Mesendoderm (in vitro differentiated cells): Measurements from ENCODE around the gene CCDC91.
"Not testable (repeated sequence)": the region's sequence is repeated elsewhere in the genome, so short reads cannot be mapped to it uniquely, and the experiment has no call there.

Experiments
- DNase-seq: peaks from one replicate; pipeline ENCODE4 v3.0.0; 2013
- H2AK5ac ChIP-seq: 2 replicates; pipeline ENCODE4 v1.6.1; 2013; ENCODE audit warnings: low read length, inconsistent platforms
- H2BK120ac ChIP-seq: 2 replicates; pipeline ENCODE4 v1.6.1; 2013; ENCODE audit warnings: low read depth, mild to moderate bottlenecking, low read length, moderate library complexity, mixed read lengths
- H2BK15ac ChIP-seq: replicated peaks from 2 replicates; pipeline ENCODE4 v1.6.1; 2013; ENCODE audit warnings: low read depth, mild to moderate bottlenecking, moderate library complexity
- H2BK5ac ChIP-seq: 2 replicates; pipeline ENCODE4 v1.6.1; 2013; ENCODE audit warnings: low read length, inconsistent platforms
- H3K18ac ChIP-seq: 2 replicates; pipeline ENCODE4 v1.6.1; 2013; ENCODE audit warnings: mild to moderate bottlenecking, low read length, mixed read lengths
- H3K23ac ChIP-seq: one replicate; pipeline ENCODE4 v1.6.1; 2013; ENCODE audit warnings: low read length
- H3K27ac ChIP-seq: 2 replicates; pipeline ENCODE4 v1.5.1; 2013; ENCODE audit warnings: low read depth, mild to moderate bottlenecking, inconsistent platforms, low read length, moderate library complexity
- H3K27me3 ChIP-seq: 2 replicates; pipeline ENCODE4 v1.6.1; 2013; ENCODE audit warnings: low read length, control low read depth, mild to moderate bottlenecking, inconsistent platforms; ENCODE audit not compliant: insufficient read depth, poor library complexity
- H3K36me3 ChIP-seq: 2 replicates; pipeline ENCODE4 v1.6.1; 2013; ENCODE audit warnings: low read length, inconsistent platforms; ENCODE audit not compliant: control insufficient read depth, insufficient read depth
- H3K4ac ChIP-seq: one replicate; pipeline ENCODE4 v1.6.1; 2013; ENCODE audit warnings: low read depth, mild to moderate bottlenecking, low read length, moderate library complexity
- H3K4me1 ChIP-seq: 2 replicates; pipeline ENCODE4 v1.6.1; 2013; ENCODE audit warnings: low read depth, low read length, inconsistent platforms; ENCODE audit not compliant: control insufficient read depth
- H3K4me2 ChIP-seq: 2 replicates; pipeline ENCODE4 v1.6.1; 2013; ENCODE audit warnings: low read length
- H3K4me3 ChIP-seq: 2 replicates; pipeline ENCODE4 v1.5.1; 2013; ENCODE audit warnings: mild to moderate bottlenecking, low read length
- H3K56ac ChIP-seq: one replicate; pipeline ENCODE4 v1.6.1; 2013; ENCODE audit warnings: low read length
- H3K79me1 ChIP-seq: 2 replicates; pipeline ENCODE4 v1.6.1; 2013; ENCODE audit warnings: low read length, inconsistent platforms
- H3K79me2 ChIP-seq: 2 replicates; pipeline ENCODE4 v1.6.1; 2013; ENCODE audit warnings: mild to moderate bottlenecking, low read length; ENCODE audit not compliant: control insufficient read depth, insufficient read depth
- H3K9ac ChIP-seq: 2 replicates; pipeline ENCODE4 v1.6.1; 2013; ENCODE audit warnings: low read length, inconsistent platforms
- H4K5ac ChIP-seq: one replicate; pipeline ENCODE4 v1.6.1; 2013; ENCODE audit warnings: low read length
- H4K8ac ChIP-seq: one replicate; pipeline ENCODE4 v1.6.1; 2013; ENCODE audit warnings: low read depth, mild to moderate bottlenecking, control low read depth, low read length, moderate library complexity
- WGBS: extraction: QIAGEN DNeasy Blood & Tissue Kit; methylation state at CpG from one replicate; pipeline ENCODE4 v1.1.7; 2013; ENCODE audit warnings: low lambda C conversion rate, missing lambda C conversion rate; ENCODE audit not compliant: insufficient coverage; ENCODE audit errors: extremely low coverage; 5-methylcytosine and 5-hydroxymethylcytosine counted together

Gene CCDC91

DNA sequence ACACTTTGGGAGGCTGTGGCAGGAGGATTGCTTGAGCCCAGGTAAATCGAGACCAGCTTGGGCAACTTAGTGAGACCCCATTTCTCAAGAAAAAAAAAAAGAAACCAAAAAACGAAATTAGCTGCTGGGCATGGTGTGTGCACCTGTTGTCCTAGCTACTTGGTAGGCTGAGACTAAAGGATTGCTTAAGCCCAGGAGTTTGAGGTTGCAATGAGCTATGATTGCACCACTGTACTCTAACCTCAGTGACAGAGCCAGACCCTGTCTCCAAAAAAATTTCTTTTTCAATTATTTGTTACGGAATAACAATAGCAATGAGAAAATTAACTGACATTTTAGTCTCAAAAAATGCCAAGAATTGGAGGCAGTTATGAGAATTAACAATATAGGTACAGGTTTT is 128.0 kb downstream of the CCDC91 start:
- H3K27ac ChIP-seq, result no peak overlapping the region
- no peaks in the 10 kb centered on the region for H3K27me3 ChIP-seq
- H3K56ac ChIP-seq, result no peak overlapping the region

GRCh38 chr12:28320353-28320752 is 130.1 kb downstream of the CCDC91 start:
- Histone ChIP-seq H4K8ac (no peak overlapping the region), H3K27me3 (no peaks in the 10 kb centered on the region), H3K18ac (no peak overlapping the region), H4K5ac (no peak overlapping the region), H3K36me3 (no peaks in the 10 kb centered on the region), H3K23ac (no peak overlapping the region), H2BK120ac (no peak overlapping the region), H3K27ac (no peak overlapping the region), H2AK5ac (no peak overlapping the region), H3K4me1 (no peaks in the 10 kb centered on the region), H2BK5ac (no peak overlapping the region), H3K79me1 (no peaks in the 10 kb centered on the region), H3K9ac (no peak overlapping the region), H3K79me2 (no peaks in the 10 kb centered on the region), H3K4ac (no peak overlapping the region), H3K56ac (no peak overlapping the region), H3K4me3 (no peak overlapping the region), H3K4me2 (no peak overlapping the region), H2BK15ac (no peak overlapping the region)
- WGBS, result no CpG with 5 or more reads among the region's 1 CpG
- DNase-seq, result no peak

More for the DNA sequence above, 128.0 kb downstream of the CCDC91 start:
- Histone ChIP-seq H4K8ac (no peak overlapping the region), H3K4me2 (no peak overlapping the region), H3K4me3 (no peak overlapping the region), H3K79me2 (no peaks in the 10 kb centered on the region), H2BK5ac (no peak overlapping the region), H3K4me1 (no peaks in the 10 kb centered on the region), H2BK15ac (no peak overlapping the region), H3K23ac (no peak overlapping the region), H3K79me1 (no peaks in the 10 kb centered on the region), H2AK5ac (no peak overlapping the region), H3K18ac (no peak overlapping the region), H3K9ac (no peak overlapping the region), H3K4ac (no peak overlapping the region), H3K36me3 (no peaks in the 10 kb centered on the region), H4K5ac (no peak overlapping the region), H2BK120ac (no peak overlapping the region)
- DNase-seq, result no peak
- no CpG with 5 or more reads among the region's 3 CpGs for WGBS

- no peaks in the 10 kb centered on the region for H3K79me1 ChIP-seq
- H3K9ac ChIP-seq, result no peak overlapping the region
- H3K4me1 ChIP-seq, result no peaks in the 10 kb centered on the region
- no peaks in the 10 kb centered on the region for H3K79me2 ChIP-seq
- no peak overlapping the region for H3K27ac ChIP-seq
- H3K4me2 ChIP-seq, result no peak overlapping the region
- no peak overlapping the region for H4K8ac ChIP-seq
- H3K56ac ChIP-seq, result no peak overlapping the region
- H3K36me3 ChIP-seq, result no peaks in the 10 kb centered on the region
- H2BK120ac ChIP-seq, result no peak overlapping the region
- no peak for DNase-seq
- H2BK5ac ChIP-seq, result no peak overlapping the region
- H3K4ac ChIP-seq, result no peak overlapping the region
- H3K4me3 ChIP-seq, result no peak overlapping the region
- no peak overlapping the region for H3K18ac ChIP-seq
- no peak overlapping the region for H2BK15ac ChIP-seq
- H2AK5ac ChIP-seq, result no peak overlapping the region
- no peak overlapping the region for H4K5ac ChIP-seq
- no CpG with 5 or more reads among the region's 4 CpGs for WGBS
- H3K23ac ChIP-seq, result no peak overlapping the region
- no peaks in the 10 kb centered on the region for H3K27me3 ChIP-seq
Measured at GRCh38 chr12:28327722-28328121, 137.5 kb downstream of the CCDC91 start.

DNA sequence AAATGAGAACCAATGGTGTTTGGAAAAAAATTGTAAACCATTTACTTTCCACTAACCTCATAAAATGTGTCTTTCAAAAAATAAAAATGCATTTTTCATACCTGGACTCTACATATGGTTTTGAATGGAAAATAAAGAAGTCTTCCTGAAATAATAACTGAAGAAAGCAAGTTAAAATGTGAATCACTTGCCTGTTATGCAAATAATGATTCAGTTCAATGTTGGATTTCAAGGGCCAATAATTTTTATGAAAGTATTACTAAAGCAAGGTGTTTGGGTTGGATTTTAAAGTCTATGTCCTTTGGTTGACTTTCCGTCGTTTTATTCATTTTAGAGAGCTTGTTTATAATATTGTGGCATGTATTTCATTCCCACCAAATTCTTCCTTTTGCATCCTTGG is 138.7 kb downstream of the CCDC91 start:
- Histone ChIP-seq H3K23ac (no peak overlapping the region), H3K56ac (no peak overlapping the region), H3K79me1 (no peaks in the 10 kb centered on the region), H3K4me3 (no peak overlapping the region), H2BK15ac (no peak overlapping the region), H3K18ac (no peak overlapping the region), H3K36me3 (no peaks in the 10 kb centered on the region), H3K27me3 (no peaks in the 10 kb centered on the region), H3K4me2 (no peak overlapping the region), H4K8ac (no peak overlapping the region), H3K9ac (no peak overlapping the region), H4K5ac (no peak overlapping the region), H2BK5ac (no peak overlapping the region), H3K4ac (no peak overlapping the region), H2AK5ac (no peak overlapping the region), H3K4me1 (no peaks in the 10 kb centered on the region), H3K79me2 (no peaks in the 10 kb centered on the region), H3K27ac (no peak overlapping the region), H2BK120ac (no peak overlapping the region)
- no CpG with 5 or more reads among the region's 2 CpGs for WGBS
- no peak for DNase-seq

DNA sequence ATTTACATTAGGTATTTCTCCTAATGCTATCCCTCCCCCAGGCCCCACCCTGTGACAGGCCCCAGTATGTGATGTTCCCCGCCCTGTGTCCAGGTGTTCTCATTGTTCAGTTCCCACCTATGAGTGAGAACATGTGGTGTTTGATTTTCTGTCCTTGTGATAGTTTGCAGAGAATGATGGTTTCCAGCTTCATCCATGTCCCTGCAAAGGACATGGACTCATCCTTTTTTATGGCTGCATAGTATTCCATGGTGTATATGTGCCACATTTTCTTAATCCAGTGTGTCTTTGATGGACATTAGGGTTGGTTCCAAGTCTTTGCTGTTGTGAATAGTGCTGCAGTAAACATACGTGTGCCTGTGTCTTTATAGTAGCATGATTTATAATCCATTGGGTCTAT is 139.5 kb downstream of the CCDC91 start:
- not testable (repeated sequence) for DNase-seq, H3K23ac ChIP-seq, H2AK5ac ChIP-seq, H3K56ac ChIP-seq, H4K8ac ChIP-seq, H3K4me1 ChIP-seq, H3K79me2 ChIP-seq, H3K4me2 ChIP-seq, H3K36me3 ChIP-seq, H3K18ac ChIP-seq, H3K79me1 ChIP-seq, H2BK120ac ChIP-seq, H3K4ac ChIP-seq, H3K27me3 ChIP-seq, H3K4me3 ChIP-seq, H3K27ac ChIP-seq, H2BK5ac ChIP-seq, H3K9ac ChIP-seq, H2BK15ac ChIP-seq, H4K5ac ChIP-seq
- WGBS, result no CpG with 5 or more reads among the region's 2 CpGs

DNA sequence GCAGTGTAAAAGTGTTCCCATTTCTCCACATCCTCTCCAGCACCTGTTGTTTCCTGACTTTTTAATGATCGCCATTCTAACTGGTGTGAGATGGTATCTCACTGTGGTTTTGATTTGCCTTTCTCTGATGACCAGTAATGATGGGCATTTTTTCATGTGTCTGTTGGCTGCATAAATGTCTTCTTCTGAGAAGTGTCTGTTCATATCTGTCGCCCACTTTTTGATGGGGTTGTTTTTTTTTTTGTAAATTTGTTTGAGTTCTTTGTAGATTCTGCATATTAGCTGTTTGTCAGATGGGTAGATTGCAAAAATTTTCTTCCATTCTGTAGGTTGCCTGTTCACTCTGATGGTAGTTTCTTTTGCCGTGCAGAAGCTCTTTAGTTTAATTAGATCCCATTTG is 140.0 kb downstream of the CCDC91 start:
- not testable (repeated sequence) for H2BK120ac ChIP-seq, H4K5ac ChIP-seq, H3K36me3 ChIP-seq, H3K79me1 ChIP-seq, H3K4me2 ChIP-seq, H3K4me1 ChIP-seq, H3K23ac ChIP-seq, H2BK15ac ChIP-seq, H3K4ac ChIP-seq, H3K4me3 ChIP-seq, H2BK5ac ChIP-seq, H3K56ac ChIP-seq, H3K9ac ChIP-seq, H2AK5ac ChIP-seq, H3K79me2 ChIP-seq, DNase-seq, H4K8ac ChIP-seq, H3K18ac ChIP-seq, H3K27me3 ChIP-seq, H3K27ac ChIP-seq
- no CpG with 5 or more reads among the region's 3 CpGs for WGBS
